HFF-Myc (cell line): Measurements from ENCODE around the gene B2M.
"Not testable (repeated sequence)": the region's sequence is repeated elsewhere in the genome, so short reads cannot be mapped to it uniquely, and the experiment has no call there.

Source experiments
- DNase-seq: peaks from one replicate; pipeline ENCODE4 v3.0.0-alpha.2; 2011; ENCODE audit warnings: low read depth; ENCODE audit errors: extremely low read depth
- H3K4me3 ChIP-seq: replicated peaks from 2 replicates; pipeline ENCODE4 v1.5.1; 2011; ENCODE audit warnings: low read depth, mild to moderate bottlenecking, control low read depth, low read length
- CTCF ChIP-seq: IDR thresholded peaks from 2 replicates; pipeline ENCODE4 v1.5.1; 2012; ENCODE audit warnings: mild to moderate bottlenecking, low read depth, low read length, control low read depth; ENCODE audit errors: missing control alignments

Gene B2M

DNA sequence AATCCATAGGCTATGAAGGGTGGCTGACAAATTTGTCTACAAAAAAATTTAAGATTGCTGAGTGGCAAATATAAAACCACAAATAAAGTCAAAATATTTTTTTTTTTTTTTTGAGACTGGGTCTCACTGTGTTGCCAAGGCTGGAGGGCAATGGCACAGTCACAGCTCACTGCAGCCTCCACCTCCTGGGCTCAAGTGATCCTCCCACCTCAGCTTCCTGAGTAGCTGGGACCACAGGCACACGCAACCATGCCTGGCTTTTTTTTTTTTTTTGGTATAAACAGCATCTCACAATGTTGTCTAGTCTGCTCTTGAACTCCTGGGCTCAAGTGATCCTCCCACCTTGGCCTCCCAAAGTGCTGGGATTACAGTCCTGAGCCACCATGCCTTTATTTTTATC is 21.1 kb upstream of the B2M start:
- DNase-seq, H3K4me3 ChIP-seq: not testable (repeated sequence)

DNA sequence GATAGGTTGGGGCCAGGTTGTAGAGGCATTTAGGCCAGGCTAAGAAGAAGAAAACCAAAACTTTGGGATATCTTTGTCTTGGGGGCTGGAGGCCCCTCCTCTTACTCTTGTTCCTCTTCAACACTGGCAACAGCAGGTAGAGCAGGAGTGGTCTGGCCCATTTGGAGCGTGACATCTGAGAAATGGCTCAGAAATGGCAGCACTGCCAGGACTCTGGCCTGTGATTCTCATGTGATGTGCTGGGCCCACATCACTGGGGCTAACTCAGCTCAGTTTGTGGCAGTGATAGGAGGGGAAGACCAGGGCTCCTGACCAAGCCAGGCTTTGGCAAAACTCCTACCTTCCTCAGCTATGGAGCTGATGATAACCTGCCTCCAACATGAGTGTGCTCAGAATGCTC is 18.7 kb upstream of the B2M start:
- no peak overlapping the region for H3K4me3 ChIP-seq
- DNase-seq: no peak
- TF ChIP-seq CTCF: no peak

DNA sequence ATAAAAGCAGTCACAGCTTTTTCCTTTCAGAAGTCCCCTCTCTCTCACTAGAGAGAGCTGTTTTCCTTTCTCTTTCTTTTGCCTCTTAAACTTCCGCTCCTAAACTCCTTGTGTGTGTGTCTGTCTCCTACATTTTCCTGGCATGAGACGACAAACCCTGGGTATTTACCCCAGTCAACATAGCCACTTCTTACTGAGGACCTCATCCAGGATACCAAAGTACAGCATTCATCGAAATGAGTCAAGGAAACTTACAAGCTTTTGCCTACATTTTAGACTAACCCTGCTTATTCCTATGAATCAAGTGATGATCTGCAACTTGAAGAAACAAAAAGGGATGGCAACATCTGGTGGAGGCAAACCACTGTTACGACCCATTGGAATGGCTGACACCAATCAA is 16.9 kb upstream of the B2M start:
- no peak for TF ChIP-seq CTCF
- DNase-seq: no peak

DNA sequence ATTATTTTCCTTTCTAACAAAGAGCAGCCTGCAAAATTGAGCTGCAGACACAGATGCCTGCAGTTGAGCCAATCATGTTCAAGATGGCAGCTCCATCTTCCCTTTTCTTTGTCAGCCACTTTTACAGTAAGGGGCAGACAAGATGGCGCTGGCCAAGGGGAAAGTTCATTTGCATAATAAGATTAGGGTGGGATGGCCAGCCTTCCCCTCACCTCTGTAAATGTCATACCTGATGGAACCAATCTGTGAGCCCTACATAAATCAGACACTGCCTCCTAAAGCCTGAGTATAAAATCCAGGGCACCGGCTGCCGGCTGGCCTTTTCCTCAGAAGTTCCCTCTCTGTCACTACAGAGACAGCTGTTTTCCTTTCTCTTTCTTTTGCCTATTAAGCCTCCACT is 16.0 kb upstream of the B2M start:
- DNase-seq: no peak
- TF ChIP-seq CTCF: no peak
- H3K4me3 ChIP-seq: no peak overlapping the region

More for the DNA sequence above, 16.9 kb upstream of the B2M start:
- H3K4me3 ChIP-seq: no peak overlapping the region

GRCh38 chr15:44697014-44697413 is 14.3 kb upstream of the B2M start:
- no peak for TF ChIP-seq CTCF
- H3K4me3 ChIP-seq: no peak overlapping the region
- no peak for DNase-seq

DNA sequence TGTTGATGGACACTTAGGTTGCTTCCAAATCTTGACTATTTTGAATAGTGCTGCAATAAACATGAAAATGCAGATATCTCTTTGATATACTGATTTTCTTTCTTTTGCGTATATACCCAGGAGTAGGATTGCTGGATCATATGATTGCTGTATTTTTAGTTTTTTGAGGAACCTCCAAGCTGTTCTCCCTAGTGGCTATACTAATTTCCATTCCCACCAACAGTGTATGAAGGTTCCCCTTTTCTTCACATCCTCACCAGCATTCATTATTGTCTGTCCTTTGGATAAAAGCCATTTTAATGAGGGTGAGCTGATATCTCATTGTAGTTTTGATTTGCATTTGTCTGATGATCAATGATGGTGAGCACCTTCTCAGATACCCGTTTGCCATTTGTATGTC is 12.7 kb upstream of the B2M start:
- no peak for DNase-seq
- H3K4me3 ChIP-seq: no peak overlapping the region
- TF ChIP-seq CTCF: no peak

- not testable (repeated sequence) for DNase-seq, H3K4me3 ChIP-seq
These were observed 10.6 kb upstream of the B2M start for GRCh38 chr15:44700676-44701075.

GRCh38 chr15:44705986-44706385 is 5.3 kb upstream of the B2M start:
- TF ChIP-seq CTCF: no peak
- no peak for DNase-seq
- no peak overlapping the region for H3K4me3 ChIP-seq
